Fibroblast of lung (primary cell): ENCODE results near the gene PGAP2.

Source experiments
- EZH2 ChIP-seq: IDR thresholded peaks from 2 replicates; pipeline ENCODE4 v1.5.1; 2012; ENCODE audit warnings: low read length, control low read depth, mild to moderate bottlenecking; ENCODE audit errors: missing control alignments
- TF ChIP-seq, protein P1 (sequence below), 2 donors: IDR thresholded peaks in 1 of 2; conservative IDR thresholded peaks in 1 of 2; 1 replicate in 1 of 2; 2 replicates in 1 of 2; pipeline ENCODE4 v1.5.1; 2011 to 2012; ENCODE audit warnings: low read length in 2 of 2, control low read depth in 1 of 2, inconsistent platforms in 1 of 2, low read depth in 1 of 2, mild to moderate bottlenecking in 1 of 2

DNA sequence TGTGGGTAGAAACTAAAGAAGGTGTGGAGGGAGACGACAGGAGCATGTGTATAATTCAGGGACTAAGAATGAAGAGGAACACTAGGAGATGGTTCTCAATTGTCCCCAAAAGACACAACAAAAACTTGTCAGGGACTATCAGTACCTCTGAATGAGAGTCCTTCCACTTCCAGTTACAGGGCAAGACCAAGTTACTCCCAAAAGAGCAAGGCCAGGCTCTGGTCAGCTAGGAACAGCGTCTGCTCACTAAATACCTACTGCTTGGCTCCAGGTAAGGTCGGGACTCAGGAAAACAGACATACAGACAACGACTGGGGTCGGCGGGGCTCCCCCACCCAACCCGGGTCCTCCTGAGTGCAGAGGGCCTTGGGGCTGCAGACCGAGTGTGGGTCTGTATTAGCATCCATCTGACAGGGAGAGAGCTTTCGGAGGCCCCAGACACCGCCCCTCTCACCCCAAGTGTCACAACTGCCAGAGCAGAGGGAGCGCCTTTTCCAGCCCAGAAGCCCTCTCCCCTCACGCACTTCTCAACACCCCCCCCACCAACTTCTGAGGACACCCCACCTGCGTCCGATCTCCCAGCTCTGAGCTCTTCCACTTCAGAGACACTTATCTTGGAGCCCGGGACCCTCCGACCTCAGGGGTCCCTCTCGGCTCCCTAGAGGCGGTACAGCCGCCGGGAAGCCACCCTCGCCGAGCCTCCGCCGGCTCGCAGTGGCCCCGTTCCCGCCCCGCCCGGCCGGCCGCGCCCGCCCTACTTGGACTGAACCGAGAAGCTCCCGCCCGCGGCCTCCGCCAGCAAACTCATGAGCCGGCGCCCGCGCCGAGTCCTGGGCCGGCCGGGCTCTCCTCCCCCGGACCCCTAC lies 31.9 kb downstream of the PGAP2 start:
- TF ChIP-seq EZH2, result no peak
- TF ChIP-seq, protein P1, sequence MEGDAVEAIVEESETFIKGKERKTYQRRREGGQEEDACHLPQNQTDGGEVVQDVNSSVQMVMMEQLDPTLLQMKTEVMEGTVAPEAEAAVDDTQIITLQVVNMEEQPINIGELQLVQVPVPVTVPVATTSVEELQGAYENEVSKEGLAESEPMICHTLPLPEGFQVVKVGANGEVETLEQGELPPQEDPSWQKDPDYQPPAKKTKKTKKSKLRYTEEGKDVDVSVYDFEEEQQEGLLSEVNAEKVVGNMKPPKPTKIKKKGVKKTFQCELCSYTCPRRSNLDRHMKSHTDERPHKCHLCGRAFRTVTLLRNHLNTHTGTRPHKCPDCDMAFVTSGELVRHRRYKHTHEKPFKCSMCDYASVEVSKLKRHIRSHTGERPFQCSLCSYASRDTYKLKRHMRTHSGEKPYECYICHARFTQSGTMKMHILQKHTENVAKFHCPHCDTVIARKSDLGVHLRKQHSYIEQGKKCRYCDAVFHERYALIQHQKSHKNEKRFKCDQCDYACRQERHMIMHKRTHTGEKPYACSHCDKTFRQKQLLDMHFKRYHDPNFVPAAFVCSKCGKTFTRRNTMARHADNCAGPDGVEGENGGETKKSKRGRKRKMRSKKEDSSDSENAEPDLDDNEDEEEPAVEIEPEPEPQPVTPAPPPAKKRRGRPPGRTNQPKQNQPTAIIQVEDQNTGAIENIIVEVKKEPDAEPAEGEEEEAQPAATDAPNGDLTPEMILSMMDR (conservative IDR thresholded peaks at IDR 0.05 in 1 of 2, IDR thresholded peaks at IDR 0.05 in 1 of 2; ENCODE audit: low read depth in 1 of 2, low read length in 2 of 2), result no peak
